Tibial artery (tissue), 4 donors: ENCODE results near the gene HADHA.

ENCODE experiments used
- DNase-seq, 2 donors: peaks; one replicate each; pipeline ENCODE4 v3.0.0-alpha.2; 2019
- H3K27ac ChIP-seq, 2 donors: fragments of 200-600 bp; sonication (generic) in 1 of 2; 1 replicate in 1 of 2; 2 replicates in 1 of 2; pipeline ENCODE4 v1.5.1; 2018 to 2019; ENCODE audit warnings: mild to moderate bottlenecking in 1 of 2
- H3K27me3 ChIP-seq, 2 donors: fragments of 200-600 bp; sonication (generic) in 1 of 2; one replicate each; pipeline versions ENCODE4 v1.5.1 to v1.6.0; 2016 to 2019
- H3K36me3 ChIP-seq, 3 donors: fragments of 200-600 bp; sonication (generic) in 2 of 3; one replicate each; pipeline ENCODE4 v1.5.1; 2016 to 2019; ENCODE audit warnings: mild to moderate bottlenecking in 2 of 3
- H3K4me1 ChIP-seq, 4 donors: fragments of 200-600 bp; sonication (generic) in 2 of 4; 1 replicate in 3 of 4; 2 replicates in 1 of 4; pipeline ENCODE4 v1.5.1; 2016 to 2019
- H3K4me3 ChIP-seq, 2 donors: fragments of 200-600 bp; sonication (generic) in 1 of 2; 1 replicate in 1 of 2; 2 replicates in 1 of 2; pipeline ENCODE4 v1.5.1; 2018 to 2019; ENCODE audit warnings: mild to moderate bottlenecking in 2 of 2
- H3K9me3 ChIP-seq, 3 donors: fragments of 200-600 bp; sonication (generic) in 1 of 3; one replicate each; pipeline ENCODE4 v1.5.1; 2016 to 2019
- intact Hi-C: fragments of 100-400 bp; cut with DNase I; formaldehyde crosslinking; loops from one replicate; pipeline ENCODE4 v1.15.0; 2023; ENCODE audit warnings: low total_unique reads
- TF ChIP-seq, protein P1 (sequence below), 2 experiments: fragments of 200-600 bp in 1 of 2; fragments of 450-650 bp in 1 of 2; IDR thresholded peaks; one replicate each; pipeline ENCODE4 v1.5.1; 2017 to 2019; ENCODE audit warnings: antibody characterized with exemption in 2 of 2, mild to moderate bottlenecking in 1 of 2, moderate library complexity in 1 of 2

The HADHA gene

GRCh38 chr2:26255759-26256384 lies 11.4 kb upstream of the HADHA start:
- intact Hi-C loops, result no loop called here
- no peak for DNase-seq
- TF ChIP-seq, protein P1, sequence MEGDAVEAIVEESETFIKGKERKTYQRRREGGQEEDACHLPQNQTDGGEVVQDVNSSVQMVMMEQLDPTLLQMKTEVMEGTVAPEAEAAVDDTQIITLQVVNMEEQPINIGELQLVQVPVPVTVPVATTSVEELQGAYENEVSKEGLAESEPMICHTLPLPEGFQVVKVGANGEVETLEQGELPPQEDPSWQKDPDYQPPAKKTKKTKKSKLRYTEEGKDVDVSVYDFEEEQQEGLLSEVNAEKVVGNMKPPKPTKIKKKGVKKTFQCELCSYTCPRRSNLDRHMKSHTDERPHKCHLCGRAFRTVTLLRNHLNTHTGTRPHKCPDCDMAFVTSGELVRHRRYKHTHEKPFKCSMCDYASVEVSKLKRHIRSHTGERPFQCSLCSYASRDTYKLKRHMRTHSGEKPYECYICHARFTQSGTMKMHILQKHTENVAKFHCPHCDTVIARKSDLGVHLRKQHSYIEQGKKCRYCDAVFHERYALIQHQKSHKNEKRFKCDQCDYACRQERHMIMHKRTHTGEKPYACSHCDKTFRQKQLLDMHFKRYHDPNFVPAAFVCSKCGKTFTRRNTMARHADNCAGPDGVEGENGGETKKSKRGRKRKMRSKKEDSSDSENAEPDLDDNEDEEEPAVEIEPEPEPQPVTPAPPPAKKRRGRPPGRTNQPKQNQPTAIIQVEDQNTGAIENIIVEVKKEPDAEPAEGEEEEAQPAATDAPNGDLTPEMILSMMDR (IDR thresholded peaks at IDR 0.05), result no peak
- peaks cover 10 to 30% (median 19%) of the 10 kb centered on the region in 3 donors for H3K36me3 ChIP-seq
- no peak overlapping the region for H3K27ac ChIP-seq
- no peaks in the 10 kb centered on the region for H3K27me3 ChIP-seq
- H3K4me3 ChIP-seq, result no peak overlapping the region
- H3K4me1 ChIP-seq, result peaks cover 0 to 5% (median 0%) of the 10 kb centered on the region in 4 donors
- H3K9me3 ChIP-seq, result no peaks in the 10 kb centered on the region

DNA sequence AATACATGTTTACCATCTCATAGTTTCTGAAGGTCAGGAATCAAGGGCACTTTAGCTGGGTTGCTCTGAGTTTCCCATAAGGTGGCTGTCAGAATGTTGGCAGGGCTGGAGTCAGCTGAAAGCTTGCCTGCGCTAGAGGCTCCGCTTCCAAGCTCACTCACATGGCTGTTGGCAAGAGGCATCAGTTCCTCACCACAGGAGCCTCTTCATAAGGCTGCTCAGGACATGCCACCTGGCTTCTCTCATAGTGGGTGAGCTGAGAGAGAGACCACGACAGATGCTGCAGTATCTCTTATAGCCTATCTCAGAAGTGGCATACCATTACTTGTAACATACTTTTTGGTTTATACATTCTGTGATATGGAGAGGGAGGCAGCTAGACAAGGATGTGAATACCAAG lies 7.5 kb upstream of the HADHA start:
- no peak overlapping the region for H3K4me3 ChIP-seq
- H3K27me3 ChIP-seq, result no peaks in the 10 kb centered on the region
- intact Hi-C loops, result no loop called here
- TF ChIP-seq, protein P1 (IDR thresholded peaks at IDR 0.05), result no peak
- H3K27ac ChIP-seq, result no peak overlapping the region
- peaks cover 0 to 8% (median 0%) of the 10 kb centered on the region in 3 donors for H3K36me3 ChIP-seq
- H3K9me3 ChIP-seq, result no peaks in the 10 kb centered on the region
- no peak for DNase-seq
- peaks cover 0 to 5% (median 2%) of the 10 kb centered on the region in 4 donors for H3K4me1 ChIP-seq

DNA sequence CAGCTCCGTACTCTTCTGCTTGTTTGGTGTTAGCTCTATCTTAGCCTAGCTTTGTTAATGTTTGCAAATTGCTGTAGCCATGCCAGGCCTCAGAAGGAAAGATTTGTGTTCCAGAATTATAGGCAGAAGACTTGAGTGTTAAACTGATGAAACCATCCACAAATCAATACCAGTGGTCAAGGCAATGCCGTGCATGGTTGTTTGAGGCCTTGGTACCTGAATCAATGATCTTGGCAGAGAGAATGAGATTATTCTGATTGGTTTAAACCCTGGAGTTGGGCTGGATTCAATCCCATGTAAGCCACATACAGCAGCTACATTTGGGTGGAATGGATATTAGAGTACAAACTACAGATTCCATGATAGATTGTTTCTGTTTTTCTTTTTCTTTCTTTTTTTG lies 5.2 kb upstream of the HADHA start:
- TF ChIP-seq, protein P1 (IDR thresholded peaks at IDR 0.05), result no peak
- Histone ChIP-seq H3K4me1 (peaks cover 0 to 19% (median 16%) of the 10 kb centered on the region in 4 donors), H3K9me3 (no peaks in the 10 kb centered on the region), H3K4me3 (no peak overlapping the region), H3K27ac (no peak overlapping the region), H3K27me3 (no peaks in the 10 kb centered on the region), H3K36me3 (no peaks in the 10 kb centered on the region)
- no peak for DNase-seq
- intact Hi-C loops, result no loop called here

- H3K4me3 ChIP-seq, result no peak overlapping the region
- H3K4me1 ChIP-seq, result peaks cover 0 to 36% (median 24%) of the 10 kb centered on the region in 4 donors
- intact Hi-C loops, result no loop called here
- H3K27ac ChIP-seq, result no peak overlapping the region
- H3K36me3 ChIP-seq, result no peaks in the 10 kb centered on the region
- TF ChIP-seq, protein P1 (IDR thresholded peaks at IDR 0.05), result no peak
- no peaks in the 10 kb centered on the region for H3K27me3 ChIP-seq
- DNase-seq, result no peak
- H3K9me3 ChIP-seq, result no peaks in the 10 kb centered on the region
Measured at GRCh38 chr2:26246818-26247217, 2.4 kb upstream of the HADHA start.

- DNase-seq, result no peak
- Histone ChIP-seq H3K36me3 (no peaks in the 10 kb centered on the region), H3K9me3 (no peaks in the 10 kb centered on the region), H3K4me3 (peak overlapping the region; percentile 76 to 83), H3K27me3 (no peaks in the 10 kb centered on the region), H3K27ac (peak overlapping the region; percentile 90 to 92), H3K4me1 (peaks cover 0 to 46% (median 22%) of the 10 kb centered on the region in 4 donors)
- TF ChIP-seq, protein P1 (IDR thresholded peaks at IDR 0.05), result no peak
- intact Hi-C loops, result no loop called here
Measured at GRCh38 chr2:26245810-26246209, 1.4 kb upstream of the HADHA start.
